ENCODE measurements around the gene ARID5B. TPM values are rescaled to one million over a fixed set of nuclear protein-coding genes. Genes with fewer than 3 reads are reported as not detected.

The ARID5B gene
- total and polyA plus RNA-seq, 2 donors (not counting 1 experiment from before 2014, with no cell fraction given), result 22.4 to 237 TPM

DNA sequence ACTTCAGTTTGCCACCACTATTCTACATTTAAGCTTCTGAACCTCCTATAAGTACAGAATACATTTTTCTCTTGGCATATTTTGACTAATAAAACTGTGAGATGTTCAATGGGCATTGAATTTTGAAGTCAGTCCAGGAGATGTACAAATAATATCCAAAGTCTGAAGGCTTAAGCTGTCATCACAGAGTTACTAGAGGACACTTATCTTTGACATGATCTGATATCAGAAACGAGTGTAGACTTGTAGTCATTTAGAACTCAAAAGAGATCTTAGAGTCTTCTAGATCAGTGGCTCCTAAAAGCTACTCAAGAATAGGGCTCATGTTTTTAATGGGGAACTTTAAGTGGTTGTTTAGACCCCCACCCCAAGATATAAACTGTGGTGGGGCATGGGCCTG lies 160.5 kb downstream of the ARID5B start:
- H3K4me1 Mint-ChIP-seq, result peaks cover 75% of the 10 kb centered on the region
- H3K4me1 ChIP-seq (ENCODE audit: control insufficient read depth in 2 of 2, insufficient read depth in 2 of 2, low read length in 2 of 2), result peaks cover 21 to 27% of the 10 kb centered on the region in 2 donors
- intact Hi-C loops (cut with micrococcal nuclease), result loop anchor here (2.0 kb wide), 1 partner anchor 13 kb away; no protein-coding TSS in a partner anchor
- H3K36me3 ChIP-seq (replicated peaks in 1 of 2; ENCODE audit: control extremely low read depth in 1 of 2, control insufficient read depth in 1 of 2, extremely low read depth in 1 of 2, insufficient read depth in 2 of 2, low read length in 1 of 2), result peaks cover 0 to 83% of the 10 kb centered on the region in 2 experiments
- no peak overlapping the region for H3K9ac ChIP-seq (ENCODE audit: low read length)
- H3K9me3 Mint-ChIP-seq (ENCODE audit: insufficient read depth), result no peaks in the 10 kb centered on the region
- CTCF ChIA-PET, result interaction anchor here (0.7 to 1.3 kb wide), 5 partner anchors 11 to 183 kb away, joined by 3 read pairs; partner anchors contain the start of gene ARID5B
- ATAC-seq (ENCODE audit: low read depth) (no peak), DNase-seq (no peak)
- 100% methylated on average over 1 of the region's 1 CpG for WGBS (ENCODE audit: insufficient coverage)
- no peaks in the 10 kb centered on the region for H4K20me1 ChIP-seq (ENCODE audit: control insufficient read depth, insufficient read depth, low read length, poor library complexity, severe bottlenecking)
- no peak overlapping the region for H3K4me3 ChIP-seq (ENCODE audit: control extremely low read depth in 1 of 5, extremely low read depth in 1 of 5, insufficient read depth in 1 of 5, low read depth in 2 of 5, low read length in 4 of 5)
- no peak overlapping the region for H2AFZ ChIP-seq (ENCODE audit: insufficient read depth, low read depth, low read length, poor library complexity, severe bottlenecking)
- no peak overlapping the region for H3K4me2 ChIP-seq (replicated peaks; ENCODE audit: low read depth, low read length, poor library complexity, severe bottlenecking)
- no peaks in the 10 kb centered on the region for H3K9me3 ChIP-seq (ENCODE audit: control extremely low read depth in 1 of 3, control insufficient read depth in 2 of 3, insufficient read depth in 1 of 3, low read length in 2 of 3)
- peak overlapping the region in 1 of 2 donors; percentile 49 for H3K27ac ChIP-seq (ENCODE audit: low read length in 2 of 2)
- TF ChIP-seq EZH2 (IDR thresholded peaks at IDR 0.05; ENCODE audit: borderline replicate concordance, insufficient read depth, low read depth, low read length, poor library complexity, severe bottlenecking), result no peak
- TF ChIP-seq, protein P1, sequence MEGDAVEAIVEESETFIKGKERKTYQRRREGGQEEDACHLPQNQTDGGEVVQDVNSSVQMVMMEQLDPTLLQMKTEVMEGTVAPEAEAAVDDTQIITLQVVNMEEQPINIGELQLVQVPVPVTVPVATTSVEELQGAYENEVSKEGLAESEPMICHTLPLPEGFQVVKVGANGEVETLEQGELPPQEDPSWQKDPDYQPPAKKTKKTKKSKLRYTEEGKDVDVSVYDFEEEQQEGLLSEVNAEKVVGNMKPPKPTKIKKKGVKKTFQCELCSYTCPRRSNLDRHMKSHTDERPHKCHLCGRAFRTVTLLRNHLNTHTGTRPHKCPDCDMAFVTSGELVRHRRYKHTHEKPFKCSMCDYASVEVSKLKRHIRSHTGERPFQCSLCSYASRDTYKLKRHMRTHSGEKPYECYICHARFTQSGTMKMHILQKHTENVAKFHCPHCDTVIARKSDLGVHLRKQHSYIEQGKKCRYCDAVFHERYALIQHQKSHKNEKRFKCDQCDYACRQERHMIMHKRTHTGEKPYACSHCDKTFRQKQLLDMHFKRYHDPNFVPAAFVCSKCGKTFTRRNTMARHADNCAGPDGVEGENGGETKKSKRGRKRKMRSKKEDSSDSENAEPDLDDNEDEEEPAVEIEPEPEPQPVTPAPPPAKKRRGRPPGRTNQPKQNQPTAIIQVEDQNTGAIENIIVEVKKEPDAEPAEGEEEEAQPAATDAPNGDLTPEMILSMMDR (IDR thresholded peaks at IDR 0.05), result no peak
- POLR2A ChIA-PET, result no interaction called here
- no peak overlapping the region for H3K27ac Mint-ChIP-seq
- no peaks in the 10 kb centered on the region for H3K27me3 ChIP-seq (replicated peaks in 1 of 4; ENCODE audit: control extremely low read depth in 1 of 4, control insufficient read depth in 3 of 4, insufficient read depth in 4 of 4, low read length in 3 of 4)
- H3K4me3 Mint-ChIP-seq, result no peak overlapping the region
- no peaks in the 10 kb centered on the region for H3K27me3 Mint-ChIP-seq
- peaks cover 62% of the 10 kb centered on the region for H3K79me2 ChIP-seq (ENCODE audit: control insufficient read depth, insufficient read depth, low read length)

DNA sequence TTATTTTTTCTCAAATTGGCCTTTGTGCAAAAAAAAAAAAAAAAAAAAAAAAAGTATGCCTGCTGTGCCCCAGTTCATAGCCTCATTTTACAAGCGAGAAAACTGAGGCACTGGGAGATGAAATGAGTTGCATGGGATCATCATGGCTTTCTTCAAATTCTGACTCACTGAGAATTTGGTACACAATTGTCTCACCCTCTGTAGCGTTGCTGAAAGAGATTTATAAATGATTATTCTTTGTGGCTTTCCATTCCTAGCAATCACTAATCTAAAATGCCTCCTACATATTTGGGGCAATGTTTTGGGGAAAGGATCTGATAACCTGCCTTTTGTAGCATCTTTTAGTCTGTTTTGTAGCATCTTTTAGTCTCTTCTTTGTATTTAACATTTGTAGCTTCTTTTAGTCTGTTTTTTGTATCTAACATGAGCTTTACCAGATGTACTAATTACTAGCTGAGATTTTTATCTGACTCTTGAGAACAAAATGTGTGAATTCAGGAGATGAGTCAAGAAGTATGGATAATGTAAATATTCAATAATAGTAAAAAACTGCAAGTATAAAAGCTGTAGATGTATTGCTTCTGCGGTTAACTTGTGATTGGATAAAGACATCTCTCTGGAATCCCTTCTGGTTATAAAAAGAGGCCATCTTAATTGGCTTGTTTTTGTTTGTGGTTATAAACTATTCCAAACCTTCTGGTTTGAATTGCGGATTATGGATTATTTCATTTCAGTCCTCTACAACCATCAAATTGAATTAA lies 161.4 kb downstream of the ARID5B start:
- Histone ChIP-seq H3K36me3 (replicated peaks in 1 of 2; ENCODE audit: control extremely low read depth in 1 of 2, control insufficient read depth in 1 of 2, extremely low read depth in 1 of 2, insufficient read depth in 2 of 2, low read length in 1 of 2) (peaks cover 0 to 78% of the 10 kb centered on the region in 2 experiments), H3K4me3 (ENCODE audit: control extremely low read depth in 1 of 5, extremely low read depth in 1 of 5, insufficient read depth in 1 of 5, low read depth in 2 of 5, low read length in 4 of 5) (no peak overlapping the region), H3K9ac (ENCODE audit: low read length) (no peak overlapping the region), H3K9me3 (ENCODE audit: control extremely low read depth in 1 of 3, control insufficient read depth in 2 of 3, insufficient read depth in 1 of 3, low read length in 2 of 3) (no peaks in the 10 kb centered on the region), H3K27me3 (replicated peaks in 1 of 4; ENCODE audit: control extremely low read depth in 1 of 4, control insufficient read depth in 3 of 4, insufficient read depth in 4 of 4, low read length in 3 of 4) (no peaks in the 10 kb centered on the region), H4K20me1 (ENCODE audit: control insufficient read depth, insufficient read depth, low read length, poor library complexity, severe bottlenecking) (no peaks in the 10 kb centered on the region), H3K4me1 (ENCODE audit: control insufficient read depth in 2 of 2, insufficient read depth in 2 of 2, low read length in 2 of 2) (peaks cover 21 to 27% of the 10 kb centered on the region in 2 donors), H2AFZ (ENCODE audit: insufficient read depth, low read depth, low read length, poor library complexity, severe bottlenecking) (no peak overlapping the region), H3K27ac (ENCODE audit: low read length in 2 of 2) (no peak overlapping the region), H3K4me2 (replicated peaks; ENCODE audit: low read depth, low read length, poor library complexity, severe bottlenecking) (no peak overlapping the region), H3K79me2 (ENCODE audit: control insufficient read depth, insufficient read depth, low read length) (peaks cover 62% of the 10 kb centered on the region)
- CTCF ChIA-PET, result interaction anchor here (0.7 to 1.3 kb wide), 5 partner anchors 12 to 182 kb away, joined by 3 to 4 read pairs (median 3); no protein-coding TSS in a partner anchor
- DNase-seq (no peak), ATAC-seq (ENCODE audit: low read depth) (no peak)
- TF ChIP-seq, protein P1 (IDR thresholded peaks at IDR 0.05), result no peak
- no peak for TF ChIP-seq EZH2 (IDR thresholded peaks at IDR 0.05; ENCODE audit: borderline replicate concordance, insufficient read depth, low read depth, low read length, poor library complexity, severe bottlenecking)
- Mint-ChIP-seq H3K4me1 (peaks cover 66% of the 10 kb centered on the region), H3K27me3 (no peaks in the 10 kb centered on the region), H3K4me3 (no peak overlapping the region), H3K9me3 (ENCODE audit: insufficient read depth) (no peaks in the 10 kb centered on the region), H3K27ac (peak overlapping the region; percentile 53)
- intact Hi-C loops (cut with micrococcal nuclease), result loop anchor here (2.0 kb wide), 1 partner anchor 14 kb away; no protein-coding TSS in a partner anchor
- POLR2A ChIA-PET, result no interaction called here
- WGBS (ENCODE audit: insufficient coverage), result no CpG with 5 or more reads among the region's 4 CpGs

Measured in B cell (primary cell).